HG03095 (cell line): ENCODE results near the gene NR3C2.
"Not testable (repeated sequence)": the region's sequence is repeated elsewhere in the genome, so short reads cannot be mapped to it uniquely, and the experiment has no call there.

Experiments used
- ATAC-seq: cut with Tn5 transposase; IDR thresholded peaks from one replicate; pipeline ENCODE4 v1.9.1; 2021; ENCODE audit warnings: moderate library complexity; ENCODE audit not compliant: unreplicated experiment

Gene NR3C2

GRCh38 chr4:148226341-148226740, 215.9 kb downstream of the NR3C2 start:
- ATAC-seq = no peak

GRCh38 chr4:148225639-148226038, 216.6 kb downstream of the NR3C2 start:
- ATAC-seq = no peak

GRCh38 chr4:148224476-148224875, 217.7 kb downstream of the NR3C2 start:
- no peak for ATAC-seq

- no peak for ATAC-seq
These were observed 219.1 kb downstream of the NR3C2 start for GRCh38 chr4:148222991-148223660.

GRCh38 chr4:148216866-148217814, 225.1 kb downstream of the NR3C2 start:
- ATAC-seq = peak; percentile 78

GRCh38 chr4:148216321-148216720, 225.9 kb downstream of the NR3C2 start:
- no peak for ATAC-seq

- no peak for ATAC-seq
These were observed 227.0 kb downstream of the NR3C2 start for GRCh38 chr4:148215202-148215601.

GRCh38 chr4:148214529-148215166, 227.6 kb downstream of the NR3C2 start:
- ATAC-seq = no peak

GRCh38 chr4:148211533-148211932, 230.7 kb downstream of the NR3C2 start:
- no peak for ATAC-seq

- ATAC-seq = no peak
These were observed 231.6 kb downstream of the NR3C2 start for GRCh38 chr4:148210661-148211060.

- ATAC-seq = no peak
These were observed 235.1 kb downstream of the NR3C2 start for GRCh38 chr4:148207068-148207467.

GRCh38 chr4:148205476-148205875, 236.7 kb downstream of the NR3C2 start:
- no peak for ATAC-seq

GRCh38 chr4:148204892-148205291, 237.3 kb downstream of the NR3C2 start:
- ATAC-seq = no peak

- ATAC-seq = no peak
These were observed 238.0 kb downstream of the NR3C2 start for GRCh38 chr4:148204171-148204570.

GRCh38 chr4:148203056-148203898, 238.9 kb downstream of the NR3C2 start:
- ATAC-seq = no peak

- no peak for ATAC-seq
These were observed 241.3 kb downstream of the NR3C2 start for GRCh38 chr4:148200960-148201359.

- ATAC-seq = no peak
These were observed 246.1 kb downstream of the NR3C2 start for GRCh38 chr4:148196164-148196563.

- ATAC-seq = no peak
These were observed 249.7 kb downstream of the NR3C2 start for GRCh38 chr4:148192526-148192925.

GRCh38 chr4:148187454-148188222, 254.6 kb downstream of the NR3C2 start:
- not testable (repeated sequence) for ATAC-seq

GRCh38 chr4:148184922-148185321, 257.3 kb downstream of the NR3C2 start:
- ATAC-seq = no peak
